Right lobe of liver (tissue), 6 donors: ENCODE results near the gene CEP85L. TPM values are rescaled to one million over a fixed set of nuclear protein-coding genes. Genes with fewer than 3 reads are reported as not detected.

Experiments used
- ATAC-seq, 4 donors: fragments of 200-7000 bp; cut with Tn5 transposase; one replicate each; pipeline ENCODE4 v1.9.1; 2020; ENCODE audit warnings: mild to moderate bottlenecking in 4 of 4, moderate library complexity in 4 of 4
- DNase-seq, 3 donors: peaks; one replicate each; pipeline ENCODE4 v3.0.0-alpha.2; 2020
- H3K27ac ChIP-seq, 3 donors: fragments of 200-600 bp; one replicate each; pipeline ENCODE4 v1.8.0; 2022
- H3K27me3 ChIP-seq, 2 donors: fragments of 200-600 bp; one replicate each; pipeline ENCODE4 v1.8.0; 2022
- H3K36me3 ChIP-seq, 4 donors: fragments of 200-600 bp; sonication (generic) in 1 of 4; one replicate each; pipeline versions ENCODE4 v1.5.1 to v1.8.0; 2017 to 2022; ENCODE audit warnings: control low read depth in 1 of 4
- H3K4me1 ChIP-seq, 4 donors: fragments of 200-600 bp; sonication (generic) in 1 of 4; one replicate each; pipeline versions ENCODE4 v1.5.1 to v1.8.0; 2017 to 2022; ENCODE audit warnings: control low read depth in 1 of 4
- H3K4me3 ChIP-seq, 3 donors: fragments of 200-600 bp; one replicate each; pipeline ENCODE4 v1.8.0; 2022
- H3K9me3 ChIP-seq, 4 donors: fragments of 200-600 bp; sonication (generic) in 1 of 4; one replicate each; pipeline versions ENCODE4 v1.5.1 to v1.8.0; 2017 to 2022; ENCODE audit warnings: control low read depth in 1 of 4
- POLR2A ChIP-seq: fragments of 450-650 bp; IDR thresholded peaks from one replicate; pipeline ENCODE4 v1.6.1; 2017; ENCODE audit warnings: antibody characterized with exemption, mild to moderate bottlenecking
- WGBS: methylation state at CpG from one replicate; pipeline ENCODE4 v1.1.6; 2018; ENCODE audit warnings: low coverage, low lambda C conversion rate; ENCODE audit not compliant: insufficient coverage; ENCODE audit errors: missing lambda C conversion rate; 5-methylcytosine and 5-hydroxymethylcytosine counted together
- intact Hi-C, 2 donors: fragments of 100-400 bp; cut with DNase I; formaldehyde crosslinking; loops; one replicate each; pipeline versions ENCODE4 v1.11.2 to v1.14.1; 2022
- total RNA-seq, 6 experiments: library from RNA; depleted of rRNA in 2 of 6; stranded (reverse); fragments of >200 nt in 2 of 6; fragmentation: NEBNext Ultra II Directional in 3 of 6; extraction: Animal tissue kit (Norgen Biotek cat#: 25700) in 3 of 6; gene quantifications; one replicate each; pipeline versions ENCODE4 v1.1.0 to v1.2.4, GENCODE V29; 2016 to 2023
- TF ChIP-seq, protein P1 (sequence below), 4 donors: fragments of 200-600 bp in 3 of 4; fragments of 450-650 bp in 1 of 4; IDR thresholded peaks; one replicate each; pipeline versions ENCODE4 v1.5.1 to v1.8.0; 2016 to 2022; ENCODE audit warnings: antibody characterized with exemption in 4 of 4, mild to moderate bottlenecking in 2 of 4
- donor health status: DM: no; HTN: yes; CAD: no.
- donor health status: DM: no; HTN: no; CAD: no.
- donor health status: DM: no; HTN: no; CAD: no.
- donor health status: DM: no; HTN: yes; CAD: no.
- donor health status: DM: no; HTN: yes; CAD: no.

The CEP85L gene
- total RNA-seq, 6 experiments from 2014 or later, result 2.9 to 8.7 (median 4.1) TPM

- TF ChIP-seq, protein P1, sequence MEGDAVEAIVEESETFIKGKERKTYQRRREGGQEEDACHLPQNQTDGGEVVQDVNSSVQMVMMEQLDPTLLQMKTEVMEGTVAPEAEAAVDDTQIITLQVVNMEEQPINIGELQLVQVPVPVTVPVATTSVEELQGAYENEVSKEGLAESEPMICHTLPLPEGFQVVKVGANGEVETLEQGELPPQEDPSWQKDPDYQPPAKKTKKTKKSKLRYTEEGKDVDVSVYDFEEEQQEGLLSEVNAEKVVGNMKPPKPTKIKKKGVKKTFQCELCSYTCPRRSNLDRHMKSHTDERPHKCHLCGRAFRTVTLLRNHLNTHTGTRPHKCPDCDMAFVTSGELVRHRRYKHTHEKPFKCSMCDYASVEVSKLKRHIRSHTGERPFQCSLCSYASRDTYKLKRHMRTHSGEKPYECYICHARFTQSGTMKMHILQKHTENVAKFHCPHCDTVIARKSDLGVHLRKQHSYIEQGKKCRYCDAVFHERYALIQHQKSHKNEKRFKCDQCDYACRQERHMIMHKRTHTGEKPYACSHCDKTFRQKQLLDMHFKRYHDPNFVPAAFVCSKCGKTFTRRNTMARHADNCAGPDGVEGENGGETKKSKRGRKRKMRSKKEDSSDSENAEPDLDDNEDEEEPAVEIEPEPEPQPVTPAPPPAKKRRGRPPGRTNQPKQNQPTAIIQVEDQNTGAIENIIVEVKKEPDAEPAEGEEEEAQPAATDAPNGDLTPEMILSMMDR (IDR thresholded peaks at IDR 0.05), result no peak
- no peak for TF ChIP-seq POLR2A
- Histone ChIP-seq H3K4me1 (peaks cover 0 to 4% (median 0%) of the 10 kb centered on the region in 4 donors), H3K27me3 (no peaks in the 10 kb centered on the region), H3K27ac (no peak overlapping the region), H3K36me3 (no peaks in the 10 kb centered on the region), H3K4me3 (no peak overlapping the region), H3K9me3 (no peaks in the 10 kb centered on the region)
- ATAC-seq (no peak), DNase-seq (no peak)
- 98% methylated on average over 5 of the region's 5 CpGs for WGBS
- intact Hi-C loops, result no loop called here
These were observed 66.5 kb downstream of the CEP85L start for GRCh38 chr6:118584911-118585310.

DNA sequence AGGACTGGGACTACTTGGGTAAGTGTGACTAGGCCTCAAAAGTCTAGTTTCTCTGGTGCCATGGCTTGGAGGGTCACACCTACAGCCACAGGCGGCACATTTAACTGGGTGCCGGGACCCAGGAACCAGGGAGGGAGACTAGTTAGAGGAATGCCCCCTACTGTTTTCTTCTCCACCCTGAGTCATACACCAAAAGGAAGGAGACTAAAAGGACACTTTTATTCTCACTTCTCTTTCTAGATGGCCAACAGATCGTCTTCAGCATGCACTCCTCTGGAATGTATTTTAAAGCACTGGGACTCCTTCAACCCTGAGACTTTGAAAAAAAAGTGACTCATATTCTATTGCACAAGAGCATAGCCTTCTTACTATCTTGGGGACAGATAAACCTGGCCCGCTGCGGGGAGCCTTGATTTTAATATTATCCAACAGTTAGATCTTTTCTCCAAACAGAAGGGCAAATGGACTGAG lies 69.9 kb downstream of the CEP85L start:
- Histone ChIP-seq H3K27ac (no peak overlapping the region), H3K4me1 (peaks cover 0 to 4% (median 0%) of the 10 kb centered on the region in 4 donors), H3K36me3 (no peaks in the 10 kb centered on the region), H3K9me3 (no peaks in the 10 kb centered on the region), H3K4me3 (no peak overlapping the region), H3K27me3 (no peaks in the 10 kb centered on the region)
- ATAC-seq (peak; percentile 18 to 53 (median 30)), DNase-seq (no peak)
- TF ChIP-seq, protein P1 (IDR thresholded peaks at IDR 0.05), result no peak
- no peak for TF ChIP-seq POLR2A
- 64% methylated on average over 4 of the region's 5 CpGs for WGBS
- intact Hi-C loops, result no loop called here

DNA sequence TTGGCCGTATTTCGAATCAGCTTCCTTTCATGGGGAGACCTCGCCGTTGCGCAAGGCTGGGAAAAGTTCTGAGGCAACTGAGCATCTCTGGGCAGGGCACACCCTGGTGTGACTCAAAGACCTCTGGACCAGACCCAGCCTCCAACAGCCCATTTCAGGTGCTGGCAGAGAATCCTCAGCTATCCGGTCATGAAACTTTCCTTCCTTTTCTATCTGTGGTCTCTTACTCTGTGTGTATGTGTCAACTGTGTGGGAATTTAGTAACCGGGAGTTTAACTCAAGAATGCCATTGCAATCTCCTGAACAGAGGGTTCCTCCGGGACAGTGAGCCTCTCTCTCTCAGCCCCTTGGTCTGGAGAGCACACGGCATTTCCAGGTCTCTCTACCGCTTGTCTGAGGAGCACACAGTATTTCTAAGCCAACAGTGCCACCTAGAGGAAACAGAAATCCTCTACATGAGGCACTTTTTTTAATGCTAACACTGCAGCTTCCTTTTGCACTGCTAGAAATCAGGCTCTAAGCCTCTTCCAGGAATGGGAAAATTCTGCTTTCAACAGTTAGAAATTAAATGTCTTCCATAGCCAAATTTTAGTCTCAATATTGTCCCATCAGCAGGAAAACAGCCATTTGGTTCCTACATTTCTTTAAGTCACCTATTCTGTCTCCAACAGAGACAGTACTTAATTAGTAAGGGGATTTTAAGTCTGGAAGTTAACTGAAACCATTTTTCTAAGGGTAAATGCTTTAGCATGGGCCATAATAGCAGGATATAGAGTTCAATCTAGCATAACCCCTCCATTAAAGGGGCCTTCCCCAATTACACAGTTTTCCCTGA lies 70.6 kb downstream of the CEP85L start:
- no peaks in the 10 kb centered on the region for H3K9me3 ChIP-seq
- peaks cover 0 to 4% (median 0%) of the 10 kb centered on the region in 4 donors for H3K4me1 ChIP-seq
- intact Hi-C loops, result no loop called here
- TF ChIP-seq, protein P1 (IDR thresholded peaks at IDR 0.05), result peak; percentile 74 to 80 (median 78)
- no peak for TF ChIP-seq POLR2A
- no peak overlapping the region for H3K27ac ChIP-seq
- H3K4me3 ChIP-seq, result no peak overlapping the region
- ATAC-seq (peak; percentile 93 to 95 (median 94)), DNase-seq (peak in 2 of 3 donors; percentile 42 to 50)
- 31% methylated on average over 7 of the region's 10 CpGs for WGBS
- H3K36me3 ChIP-seq, result no peaks in the 10 kb centered on the region
- H3K27me3 ChIP-seq, result no peaks in the 10 kb centered on the region

DNA sequence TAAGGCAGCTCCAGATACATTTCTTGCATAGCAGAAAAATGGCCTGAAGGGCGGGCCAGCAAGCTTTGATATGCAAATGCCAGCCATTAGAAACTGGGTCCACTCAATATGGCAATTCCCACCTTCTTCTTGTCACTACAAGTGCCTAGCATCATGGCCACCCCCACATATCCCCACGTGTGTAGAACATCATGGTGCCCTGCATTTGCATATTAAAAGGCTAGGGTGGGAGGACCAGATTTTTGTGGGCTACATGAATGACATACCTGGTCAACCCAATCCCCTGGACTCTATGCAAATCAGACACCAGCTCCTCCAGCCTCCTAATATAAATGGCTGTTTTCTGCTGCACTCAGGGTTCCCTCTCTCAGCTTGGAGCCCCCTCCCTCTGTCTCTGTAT lies 71.6 kb downstream of the CEP85L start:
- Histone ChIP-seq H3K9me3 (peaks cover 0 to 1% (median 0%) of the 10 kb centered on the region in 4 donors), H3K4me3 (no peak overlapping the region), H3K4me1 (peaks cover 0 to 4% (median 0%) of the 10 kb centered on the region in 4 donors), H3K27ac (no peak overlapping the region), H3K27me3 (no peaks in the 10 kb centered on the region), H3K36me3 (no peaks in the 10 kb centered on the region)
- no peak for TF ChIP-seq POLR2A
- TF ChIP-seq, protein P1 (IDR thresholded peaks at IDR 0.05), result no peak
- DNase-seq, result no peak
- intact Hi-C loops, result no loop called here
- WGBS, result 100% methylated on average over 2 of the region's 2 CpGs
- ATAC-seq, result no peak
